Upper lobe of right lung (tissue), 1 donor: Measurements from ENCODE around the gene TMEM156. TPM values are rescaled to one million over a fixed set of nuclear protein-coding genes. Genes with fewer than 3 reads are reported as not detected.

Source experiments
- ATAC-seq: fragments of 200-7000 bp; cut with Tn5 transposase; one replicate; pipeline ENCODE4 v1.9.1; 2020; ENCODE audit warnings: mild to moderate bottlenecking, moderate library complexity
- DNase-seq: peaks from one replicate; pipeline ENCODE4 v3.0.0-alpha.2; 2020
- H3K27ac ChIP-seq: fragments of 200-600 bp; one replicate; pipeline ENCODE4 v1.8.0; 2022
- H3K27me3 ChIP-seq: fragments of 200-600 bp; one replicate; pipeline ENCODE4 v1.8.0; 2022; ENCODE audit warnings: mild to moderate bottlenecking
- H3K36me3 ChIP-seq: fragments of 200-600 bp; one replicate; pipeline ENCODE4 v1.8.0; 2022
- H3K4me1 ChIP-seq: fragments of 200-600 bp; one replicate; pipeline ENCODE4 v1.8.0; 2022
- H3K4me3 ChIP-seq: fragments of 200-600 bp; one replicate; pipeline ENCODE4 v1.8.0; 2022; ENCODE audit warnings: mild to moderate bottlenecking
- H3K9me3 ChIP-seq: fragments of 200-600 bp; one replicate; pipeline ENCODE4 v1.8.0; 2022
- intact Hi-C: fragments of 100-400 bp; cut with DNase I; formaldehyde crosslinking; loops from one replicate; pipeline ENCODE4 v1.11.0; 2022
- total RNA-seq: library from RNA; stranded (reverse); fragmentation: NEBNext Ultra II Directional; extraction: Animal tissue kit (Norgen Biotek cat#: 25700); gene quantifications from one replicate; pipeline ENCODE4 v1.2.1, GENCODE V29; 2021
- TF ChIP-seq, protein P1 (sequence below): fragments of 200-600 bp; IDR thresholded peaks from one replicate; pipeline ENCODE4 v1.8.0; 2022; ENCODE audit warnings: antibody characterized with exemption
- donor health status: DM: no; HTN: yes; CAD: no; lungs with severe emphysema.

Gene TMEM156
- total RNA-seq, 1 donor from 2014 or later: 1.2 TPM

DNA sequence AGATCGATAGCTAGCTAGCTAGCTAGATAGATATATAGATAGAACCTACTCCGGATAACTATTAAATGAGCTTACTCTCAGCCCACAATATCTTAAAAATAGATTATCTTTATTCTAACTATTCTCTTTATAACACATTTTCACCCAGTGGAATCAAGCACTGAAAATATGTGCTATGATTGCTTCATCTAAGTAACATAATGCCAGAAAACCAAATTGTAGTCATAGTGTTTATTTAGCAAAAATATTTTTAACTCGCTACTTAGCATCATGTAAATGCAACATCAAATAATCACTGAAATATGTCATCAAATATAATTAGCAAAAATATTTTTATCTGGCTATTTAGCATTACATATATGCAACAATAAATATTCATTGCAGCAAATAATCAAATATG lies 1.5 kb downstream of the TMEM156 start:
- TF ChIP-seq, protein P1, sequence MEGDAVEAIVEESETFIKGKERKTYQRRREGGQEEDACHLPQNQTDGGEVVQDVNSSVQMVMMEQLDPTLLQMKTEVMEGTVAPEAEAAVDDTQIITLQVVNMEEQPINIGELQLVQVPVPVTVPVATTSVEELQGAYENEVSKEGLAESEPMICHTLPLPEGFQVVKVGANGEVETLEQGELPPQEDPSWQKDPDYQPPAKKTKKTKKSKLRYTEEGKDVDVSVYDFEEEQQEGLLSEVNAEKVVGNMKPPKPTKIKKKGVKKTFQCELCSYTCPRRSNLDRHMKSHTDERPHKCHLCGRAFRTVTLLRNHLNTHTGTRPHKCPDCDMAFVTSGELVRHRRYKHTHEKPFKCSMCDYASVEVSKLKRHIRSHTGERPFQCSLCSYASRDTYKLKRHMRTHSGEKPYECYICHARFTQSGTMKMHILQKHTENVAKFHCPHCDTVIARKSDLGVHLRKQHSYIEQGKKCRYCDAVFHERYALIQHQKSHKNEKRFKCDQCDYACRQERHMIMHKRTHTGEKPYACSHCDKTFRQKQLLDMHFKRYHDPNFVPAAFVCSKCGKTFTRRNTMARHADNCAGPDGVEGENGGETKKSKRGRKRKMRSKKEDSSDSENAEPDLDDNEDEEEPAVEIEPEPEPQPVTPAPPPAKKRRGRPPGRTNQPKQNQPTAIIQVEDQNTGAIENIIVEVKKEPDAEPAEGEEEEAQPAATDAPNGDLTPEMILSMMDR: no peak
- no peaks in the 10 kb centered on the region for H3K36me3 ChIP-seq
- no peak for ATAC-seq
- H3K4me3 ChIP-seq: no peak overlapping the region
- no peaks in the 10 kb centered on the region for H3K27me3 ChIP-seq
- DNase-seq: no peak
- H3K4me1 ChIP-seq: peaks cover 5% of the 10 kb centered on the region
- no peaks in the 10 kb centered on the region for H3K9me3 ChIP-seq
- intact Hi-C loops: no loop called here
- no peak overlapping the region for H3K27ac ChIP-seq

DNA sequence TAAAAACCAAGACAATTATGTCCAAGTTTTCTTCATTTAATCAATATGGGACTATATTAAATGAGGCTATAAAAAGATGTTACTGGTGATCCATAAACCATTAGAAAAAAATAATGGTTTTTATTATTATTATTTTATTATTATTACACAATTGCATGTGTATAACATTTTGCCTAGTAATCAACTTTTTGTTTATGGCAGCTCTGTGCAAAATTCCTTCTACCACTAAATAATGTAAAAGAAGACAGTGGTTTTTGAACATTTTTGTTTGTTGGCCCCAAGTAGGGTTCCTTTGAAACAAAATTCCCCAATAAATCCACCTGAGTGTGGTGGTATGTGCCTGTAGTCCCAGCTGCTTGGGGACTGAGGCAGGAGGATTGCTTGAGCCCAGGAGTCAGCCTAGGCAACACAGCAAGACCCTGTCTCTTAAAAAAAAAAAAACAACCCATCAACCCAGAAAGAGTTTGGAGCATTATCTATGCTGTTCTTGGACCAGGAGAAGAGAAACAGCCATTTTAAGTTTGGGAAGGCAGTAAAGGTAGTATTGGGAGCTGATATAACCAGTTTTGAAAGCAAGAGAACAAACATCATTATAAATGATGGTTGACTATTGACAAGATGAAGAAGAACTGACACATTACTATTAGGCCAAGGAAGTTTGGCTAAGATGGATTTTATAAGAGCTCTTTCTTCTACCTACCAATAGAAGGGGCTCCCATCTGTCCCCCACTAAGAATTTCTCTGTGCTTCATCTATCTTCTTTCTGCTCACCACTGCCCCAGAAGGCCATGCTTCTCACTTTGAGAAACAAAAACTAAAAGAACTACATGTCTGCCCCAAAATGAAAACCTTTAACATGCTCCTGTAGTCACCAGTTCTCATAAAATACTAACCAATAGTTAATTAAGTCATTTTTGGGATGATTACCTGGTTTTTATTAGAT lies 2.2 kb downstream of the TMEM156 start:
- Histone ChIP-seq H3K4me3 (no peak overlapping the region), H3K36me3 (no peaks in the 10 kb centered on the region), H3K27me3 (no peaks in the 10 kb centered on the region), H3K4me1 (peaks cover 5% of the 10 kb centered on the region), H3K9me3 (no peaks in the 10 kb centered on the region), H3K27ac (no peak overlapping the region)
- intact Hi-C loops: no loop called here
- DNase-seq: no peak
- ATAC-seq: no peak
- TF ChIP-seq, protein P1: no peak

DNA sequence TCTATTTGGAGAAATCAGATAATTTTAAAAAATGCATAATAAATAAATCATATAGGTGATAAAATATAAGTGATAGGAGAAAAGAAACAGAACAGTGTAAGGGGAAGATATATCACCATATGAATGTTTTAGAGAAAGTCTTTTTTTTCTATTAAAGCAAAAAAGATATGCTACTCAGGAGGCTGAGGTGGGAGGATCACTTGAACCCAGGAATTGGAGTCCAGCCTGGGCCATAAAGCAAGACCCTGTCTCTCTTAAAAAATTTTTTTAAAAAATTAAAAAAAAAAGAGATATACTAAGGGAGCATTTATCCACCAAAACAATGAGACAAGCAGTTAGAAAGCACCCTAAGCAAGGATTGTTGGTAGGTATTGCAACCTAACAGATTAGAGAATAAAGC lies 6.1 kb downstream of the TMEM156 start:
- Histone ChIP-seq H3K27me3 (no peaks in the 10 kb centered on the region), H3K9me3 (no peaks in the 10 kb centered on the region), H3K36me3 (no peaks in the 10 kb centered on the region), H3K27ac (no peak overlapping the region), H3K4me3 (no peak overlapping the region), H3K4me1 (no peaks in the 10 kb centered on the region)
- TF ChIP-seq, protein P1: no peak
- intact Hi-C loops: no loop called here
- no peak for ATAC-seq
- no peak for DNase-seq

DNA sequence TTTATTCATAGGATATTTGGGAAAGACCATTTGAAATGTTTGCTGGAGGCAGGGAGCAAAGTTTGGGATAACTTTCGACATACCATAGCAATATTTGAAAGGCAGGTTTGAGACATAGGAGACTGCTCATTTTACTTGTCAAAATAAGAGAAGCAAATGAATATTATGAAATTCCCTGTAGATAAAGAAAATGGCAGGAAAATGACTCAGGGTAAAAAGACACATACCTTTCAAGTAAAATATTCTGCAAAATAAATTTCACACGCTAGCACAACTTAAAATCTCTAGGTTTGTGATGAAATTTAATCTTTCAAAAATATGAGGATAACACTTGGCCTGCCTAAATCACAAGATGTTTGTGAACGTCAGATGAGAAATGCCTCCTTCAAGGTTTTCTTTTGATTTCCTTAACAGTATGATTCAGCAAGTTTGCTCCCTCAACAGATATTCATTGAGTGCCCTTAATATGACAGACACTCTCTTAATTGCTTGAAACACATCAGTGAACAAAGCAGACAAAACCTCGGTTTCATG lies 6.6 kb downstream of the TMEM156 start:
- no peaks in the 10 kb centered on the region for H3K4me1 ChIP-seq
- H3K36me3 ChIP-seq: no peaks in the 10 kb centered on the region
- no peak overlapping the region for H3K27ac ChIP-seq
- no peak overlapping the region for H3K4me3 ChIP-seq
- DNase-seq (no peak), ATAC-seq (no peak)
- no peaks in the 10 kb centered on the region for H3K9me3 ChIP-seq
- intact Hi-C loops: no loop called here
- TF ChIP-seq, protein P1: no peak
- H3K27me3 ChIP-seq: no peaks in the 10 kb centered on the region

DNA sequence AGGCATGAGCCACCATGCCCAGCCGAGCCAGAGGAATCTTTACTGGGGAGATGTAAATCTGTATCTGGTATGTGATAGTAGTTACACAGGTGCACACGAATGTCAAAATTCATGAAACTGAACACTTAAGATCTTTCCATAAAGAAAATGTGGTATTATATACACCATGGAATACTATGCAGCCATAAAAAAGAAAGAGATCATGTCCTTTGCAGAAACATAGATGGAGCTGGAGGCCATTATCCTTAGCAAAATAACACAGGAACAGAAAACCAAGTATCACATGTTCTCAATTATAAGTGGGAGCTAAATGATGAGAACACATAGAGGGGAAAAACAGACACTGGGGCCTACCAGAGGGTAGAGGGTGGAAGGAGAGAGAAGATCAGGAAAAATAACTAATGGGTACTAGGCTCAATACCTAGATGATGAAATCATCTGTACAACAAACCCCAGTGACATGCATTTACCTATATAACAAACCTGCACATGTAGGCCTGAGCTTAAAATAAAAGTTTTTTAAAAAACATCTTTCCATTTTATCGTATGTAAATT lies 7.8 kb downstream of the TMEM156 start:
- no peaks in the 10 kb centered on the region for H3K4me1 ChIP-seq
- ATAC-seq: no peak
- TF ChIP-seq, protein P1: no peak
- H3K4me3 ChIP-seq: no peak overlapping the region
- H3K27me3 ChIP-seq: no peaks in the 10 kb centered on the region
- intact Hi-C loops: no loop called here
- no peak overlapping the region for H3K27ac ChIP-seq
- no peaks in the 10 kb centered on the region for H3K36me3 ChIP-seq
- DNase-seq: no peak
- H3K9me3 ChIP-seq: no peaks in the 10 kb centered on the region
